ENCODE measurements around the gene NACC1.

The NACC1 gene

DNA sequence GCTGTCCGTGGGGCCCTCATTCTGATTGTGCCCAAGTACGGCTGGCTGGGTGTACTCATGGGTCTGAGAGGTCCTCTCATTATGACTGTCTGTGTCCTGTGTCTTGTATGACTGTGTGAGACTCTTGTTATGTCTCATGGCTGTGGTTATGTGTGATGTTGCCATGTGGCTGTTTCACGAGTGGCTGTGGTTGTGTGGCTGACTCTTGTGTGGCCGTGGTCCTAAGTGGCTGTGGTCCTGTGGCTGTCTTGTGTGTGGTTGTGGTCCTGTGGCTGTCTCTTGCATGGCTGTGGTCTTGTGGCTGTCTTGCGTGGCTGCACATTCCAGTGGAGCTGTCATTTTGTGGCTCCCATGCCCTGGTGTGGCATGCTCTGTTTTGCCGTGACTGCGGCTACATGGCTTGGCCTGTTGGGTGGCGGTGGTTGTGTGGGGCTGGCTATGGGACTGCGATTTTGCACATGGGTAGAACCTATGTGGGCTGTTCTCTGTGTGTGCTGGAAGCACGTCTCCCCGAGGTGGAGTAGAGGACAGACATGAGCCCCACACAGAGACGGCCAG lies 18.0 kb upstream of the NACC1 start:
- Histone ChIP-seq H3K4me1 (ENCODE audit: control insufficient read depth, insufficient read depth, low read length, poor library complexity, severe bottlenecking) (peaks cover 85% of the 10 kb centered on the region), H3K36me3 (ENCODE audit: control insufficient read depth, insufficient read depth, low read length) (no peaks in the 10 kb centered on the region), H3K27ac (ENCODE audit: insufficient read depth, low read length, poor library complexity, severe bottlenecking) (peak overlapping the region; percentile 85), H3K27me3 (replicated peaks; ENCODE audit: control insufficient read depth, insufficient read depth, low read length, poor library complexity, severe bottlenecking) (peaks cover 26% of the 10 kb centered on the region), H3K9me3 (ENCODE audit: control insufficient read depth, low read length) (no peaks in the 10 kb centered on the region), H3K4me3 (ENCODE audit: insufficient read depth, low read depth, low read length, poor library complexity, severe bottlenecking) (no peak overlapping the region)
- peak in 2 of 3 donors; percentile 59 to 66 for DNase-seq

GRCh38 chr19:13100841-13101589 lies 17.0 kb upstream of the NACC1 start:
- peak overlapping the region; percentile 63 for H3K4me3 ChIP-seq (ENCODE audit: insufficient read depth, low read depth, low read length, poor library complexity, severe bottlenecking)
- peak overlapping the region; percentile 40 for H3K27ac ChIP-seq (ENCODE audit: insufficient read depth, low read length, poor library complexity, severe bottlenecking)
- no peaks in the 10 kb centered on the region for H3K9me3 ChIP-seq (ENCODE audit: control insufficient read depth, low read length)
- peaks cover 80% of the 10 kb centered on the region for H3K4me1 ChIP-seq (ENCODE audit: control insufficient read depth, insufficient read depth, low read length, poor library complexity, severe bottlenecking)
- no peaks in the 10 kb centered on the region for H3K36me3 ChIP-seq (ENCODE audit: control insufficient read depth, insufficient read depth, low read length)
- H3K27me3 ChIP-seq (replicated peaks; ENCODE audit: control insufficient read depth, insufficient read depth, low read length, poor library complexity, severe bottlenecking) = peaks cover 19% of the 10 kb centered on the region
- DNase-seq = no peak

GRCh38 chr19:13101590-13102415 lies 16.3 kb upstream of the NACC1 start:
- H3K27ac ChIP-seq (ENCODE audit: insufficient read depth, low read length, poor library complexity, severe bottlenecking) = peak overlapping the region; percentile 65
- H3K9me3 ChIP-seq (ENCODE audit: control insufficient read depth, low read length) = no peaks in the 10 kb centered on the region
- no peaks in the 10 kb centered on the region for H3K36me3 ChIP-seq (ENCODE audit: control insufficient read depth, insufficient read depth, low read length)
- H3K4me1 ChIP-seq (ENCODE audit: control insufficient read depth, insufficient read depth, low read length, poor library complexity, severe bottlenecking) = peaks cover 72% of the 10 kb centered on the region
- DNase-seq = no peak
- H3K27me3 ChIP-seq (replicated peaks; ENCODE audit: control insufficient read depth, insufficient read depth, low read length, poor library complexity, severe bottlenecking) = peaks cover 11% of the 10 kb centered on the region
- H3K4me3 ChIP-seq (ENCODE audit: insufficient read depth, low read depth, low read length, poor library complexity, severe bottlenecking) = peak overlapping the region; percentile 63

GRCh38 chr19:13102416-13102665 lies 15.7 kb upstream of the NACC1 start:
- Histone ChIP-seq H3K9me3 (ENCODE audit: control insufficient read depth, low read length) (no peaks in the 10 kb centered on the region), H3K27me3 (replicated peaks; ENCODE audit: control insufficient read depth, insufficient read depth, low read length, poor library complexity, severe bottlenecking) (peaks cover 5% of the 10 kb centered on the region), H3K4me1 (ENCODE audit: control insufficient read depth, insufficient read depth, low read length, poor library complexity, severe bottlenecking) (peaks cover 68% of the 10 kb centered on the region), H3K36me3 (ENCODE audit: control insufficient read depth, insufficient read depth, low read length) (no peaks in the 10 kb centered on the region), H3K4me3 (ENCODE audit: insufficient read depth, low read depth, low read length, poor library complexity, severe bottlenecking) (peak overlapping the region; percentile 63), H3K27ac (ENCODE audit: insufficient read depth, low read length, poor library complexity, severe bottlenecking) (peak overlapping the region; percentile 65)
- DNase-seq = no peak

- peaks cover 62% of the 10 kb centered on the region for H3K4me1 ChIP-seq (ENCODE audit: control insufficient read depth, insufficient read depth, low read length, poor library complexity, severe bottlenecking)
- DNase-seq = no peak
- peaks cover under 1% of the 10 kb centered on the region for H3K27me3 ChIP-seq (replicated peaks; ENCODE audit: control insufficient read depth, insufficient read depth, low read length, poor library complexity, severe bottlenecking)
- no peaks in the 10 kb centered on the region for H3K9me3 ChIP-seq (ENCODE audit: control insufficient read depth, low read length)
- peak within 1 kb of the TSS; percentile 65 for H3K27ac ChIP-seq (ENCODE audit: insufficient read depth, low read length, poor library complexity, severe bottlenecking)
- peak within 1 kb of the TSS; percentile 63 for H3K4me3 ChIP-seq (ENCODE audit: insufficient read depth, low read depth, low read length, poor library complexity, severe bottlenecking)
- no peaks in the 10 kb centered on the region for H3K36me3 ChIP-seq (ENCODE audit: control insufficient read depth, insufficient read depth, low read length)
These were observed 15.1 kb upstream of the NACC1 start, which contains the start of gene LYL1 for GRCh38 chr19:13102666-13103580. Gene LYL1 (minus strand): TSS chr19:13102858. CDS start chr19:13101171, 1,687 bp downstream.

- Histone ChIP-seq H3K27ac (ENCODE audit: insufficient read depth, low read length, poor library complexity, severe bottlenecking) (peak overlapping the region; percentile 66), H3K27me3 (replicated peaks; ENCODE audit: control insufficient read depth, insufficient read depth, low read length, poor library complexity, severe bottlenecking) (no peaks in the 10 kb centered on the region), H3K9me3 (ENCODE audit: control insufficient read depth, low read length) (no peaks in the 10 kb centered on the region), H3K4me1 (ENCODE audit: control insufficient read depth, insufficient read depth, low read length, poor library complexity, severe bottlenecking) (peaks cover 55% of the 10 kb centered on the region), H3K36me3 (ENCODE audit: control insufficient read depth, insufficient read depth, low read length) (no peaks in the 10 kb centered on the region), H3K4me3 (ENCODE audit: insufficient read depth, low read depth, low read length, poor library complexity, severe bottlenecking) (peak overlapping the region; percentile 68)
- DNase-seq = no peak
These were observed 14.3 kb upstream of the NACC1 start for GRCh38 chr19:13103581-13104359.

DNA sequence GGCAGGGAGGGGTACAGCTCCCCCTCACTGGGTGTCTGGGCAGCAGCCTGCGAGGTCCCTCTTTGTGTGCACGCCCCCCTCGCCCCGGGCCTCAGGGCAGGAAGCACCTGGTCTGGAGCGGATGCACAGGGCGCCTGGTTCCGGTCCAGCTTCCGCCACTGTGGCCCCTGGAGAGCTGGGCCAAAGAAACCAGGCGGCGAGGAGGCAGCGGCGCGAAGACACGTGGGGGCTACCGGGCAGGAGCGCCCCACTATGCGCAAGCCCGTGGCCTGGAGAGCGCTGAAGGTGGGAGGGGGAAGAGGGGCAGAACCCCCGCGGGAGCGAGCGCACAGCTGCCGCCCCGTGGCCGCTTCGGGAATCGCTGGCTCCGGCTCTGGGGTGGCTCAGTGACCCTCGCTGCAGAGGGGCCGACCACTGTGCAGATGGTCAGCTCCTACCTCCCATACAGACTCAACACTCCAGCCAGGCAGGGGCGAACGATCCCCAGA lies 13.7 kb upstream of the NACC1 start:
- Histone ChIP-seq H3K4me1 (ENCODE audit: control insufficient read depth, insufficient read depth, low read length, poor library complexity, severe bottlenecking) (peaks cover 51% of the 10 kb centered on the region), H3K36me3 (ENCODE audit: control insufficient read depth, insufficient read depth, low read length) (peaks cover 4% of the 10 kb centered on the region), H3K27me3 (replicated peaks; ENCODE audit: control insufficient read depth, insufficient read depth, low read length, poor library complexity, severe bottlenecking) (no peaks in the 10 kb centered on the region), H3K4me3 (ENCODE audit: insufficient read depth, low read depth, low read length, poor library complexity, severe bottlenecking) (peak overlapping the region; percentile 68), H3K9me3 (ENCODE audit: control insufficient read depth, low read length) (no peaks in the 10 kb centered on the region), H3K27ac (ENCODE audit: insufficient read depth, low read length, poor library complexity, severe bottlenecking) (peak overlapping the region; percentile 66)
- peak in 2 of 3 donors; percentile 44 to 57 for DNase-seq

- Histone ChIP-seq H3K36me3 (ENCODE audit: control insufficient read depth, insufficient read depth, low read length) (peaks cover 9% of the 10 kb centered on the region), H3K4me1 (ENCODE audit: control insufficient read depth, insufficient read depth, low read length, poor library complexity, severe bottlenecking) (peaks cover 46% of the 10 kb centered on the region), H3K27me3 (replicated peaks; ENCODE audit: control insufficient read depth, insufficient read depth, low read length, poor library complexity, severe bottlenecking) (no peaks in the 10 kb centered on the region), H3K27ac (ENCODE audit: insufficient read depth, low read length, poor library complexity, severe bottlenecking) (peak overlapping the region; percentile 66), H3K4me3 (ENCODE audit: insufficient read depth, low read depth, low read length, poor library complexity, severe bottlenecking) (peak overlapping the region; percentile 68), H3K9me3 (ENCODE audit: control insufficient read depth, low read length) (no peaks in the 10 kb centered on the region)
- DNase-seq = no peak
These were observed 13.0 kb upstream of the NACC1 start for GRCh38 chr19:13104848-13105711.
